Measurements from ENCODE around the gene NFE2. TPM values are rescaled to one million over a fixed set of nuclear protein-coding genes. Genes with fewer than 3 reads are reported as not detected.
A peak's percentile ranks its signal among the peaks of the same experiment; 100 is the strongest.

NFE2 gene
- total and polyA plus RNA-seq, 4 experiments from 2014 or later, result 0.25 TPM; not detected in 3

GRCh38 chr12:54262403-54262925, 38.4 kb downstream of the NFE2 start:
- H3K27ac Mint-ChIP-seq, result no peak overlapping the region

GRCh38 chr12:54261815-54262402, 38.9 kb downstream of the NFE2 start:
- Mint-ChIP-seq H3K9me3 (no peaks in the 10 kb centered on the region), H3K4me3 (no peak overlapping the region), H3K27me3 (no peaks in the 10 kb centered on the region), H3K36me3 (peaks cover 7 to 8% of the 10 kb centered on the region in 2 donors), H3K4me1 (peaks cover 8 to 26% (median 16%) of the 10 kb centered on the region in 4 donors), H3K27ac (no peak overlapping the region)
- Histone ChIP-seq H3K27me3 (ENCODE audit: insufficient read depth, low read length) (no peaks in the 10 kb centered on the region), H3K27ac (ENCODE audit: low read depth, low read length) (no peak overlapping the region), H3K36me3 (ENCODE audit: insufficient read depth, low read length) (peaks cover 9% of the 10 kb centered on the region), H3K4me3 (ENCODE audit: low read length in 2 of 2) (no peak overlapping the region), H3K9me3 (ENCODE audit: control insufficient read depth in 1 of 2, low read length in 2 of 2) (no peaks in the 10 kb centered on the region), H3K4me1 (ENCODE audit: insufficient read depth, low read length) (peaks cover 22% of the 10 kb centered on the region)
- intact Hi-C loops (cut with micrococcal nuclease), result no loop called here
- POLR2A ChIA-PET (ENCODE audit: partially characterized antibody), result no interaction called here
- CTCF ChIA-PET (ENCODE audit: partially characterized antibody), result interaction anchor here (2.9 kb wide), 1 partner anchor 63 kb away, joined by 8 read pairs; the partner anchor contains the start of gene COPZ1
- DNase-seq, result no peak

More at GRCh38 chr12:54262403-54262925, 38.4 kb downstream of the NFE2 start:
- H3K36me3 ChIP-seq (ENCODE audit: insufficient read depth, low read length), result peaks cover 3% of the 10 kb centered on the region
- no peak overlapping the region for H3K4me3 Mint-ChIP-seq
- H3K36me3 Mint-ChIP-seq, result peaks cover 2 to 4% of the 10 kb centered on the region in 2 donors
- ChIA-PET CTCF (ENCODE audit: partially characterized antibody) (interaction anchor here (2.9 to 6.4 kb wide), 2 partner anchors 11 to 62 kb away, joined by 8 to 51 read pairs; partner anchors contain the start of gene COPZ1), POLR2A (ENCODE audit: partially characterized antibody) (interaction anchor here (0.8 kb wide), 1 partner anchor 24 kb away, joined by 3 read pairs; no protein-coding TSS in a partner anchor)
- no peak overlapping the region for H3K27ac ChIP-seq (ENCODE audit: low read depth, low read length)
- intact Hi-C loops (cut with micrococcal nuclease), result no loop called here
- no peak for DNase-seq
- no peaks in the 10 kb centered on the region for H3K27me3 ChIP-seq (ENCODE audit: insufficient read depth, low read length)
- peaks cover 8 to 26% (median 16%) of the 10 kb centered on the region in 4 donors for H3K4me1 Mint-ChIP-seq
- no peaks in the 10 kb centered on the region for H3K9me3 Mint-ChIP-seq
- H3K27me3 Mint-ChIP-seq, result no peaks in the 10 kb centered on the region
- H3K4me3 ChIP-seq (ENCODE audit: low read length in 2 of 2), result no peak overlapping the region
- no peaks in the 10 kb centered on the region for H3K9me3 ChIP-seq (ENCODE audit: control insufficient read depth in 1 of 2, low read length in 2 of 2)
- H3K4me1 ChIP-seq (ENCODE audit: insufficient read depth, low read length), result peaks cover 22% of the 10 kb centered on the region

- intact Hi-C loops (cut with micrococcal nuclease), result loop anchor here (5.0 kb wide), 1 partner anchor 33 kb away; no protein-coding TSS in a partner anchor
- no peak overlapping the region for H3K4me3 ChIP-seq (ENCODE audit: low read length in 2 of 2)
- Mint-ChIP-seq H3K27ac (peak overlapping the region in 4 of 7 donors; percentile 28 to 57 (median 46)), H3K36me3 (peaks cover 21 to 25% of the 10 kb centered on the region in 2 donors), H3K9me3 (no peaks in the 10 kb centered on the region), H3K4me1 (peaks cover 11 to 26% (median 16%) of the 10 kb centered on the region in 4 donors), H3K4me3 (peak overlapping the region in 1 of 8 donors; percentile 51), H3K27me3 (no peaks in the 10 kb centered on the region)
- H3K4me1 ChIP-seq (ENCODE audit: insufficient read depth, low read length), result peaks cover 22% of the 10 kb centered on the region
- H3K9me3 ChIP-seq (ENCODE audit: control insufficient read depth in 1 of 2, low read length in 2 of 2), result no peaks in the 10 kb centered on the region
- ChIA-PET CTCF (ENCODE audit: partially characterized antibody) (interaction anchor here (0.8 to 1.8 kb wide), 5 partner anchors 33 to 120 kb away, joined by 3 to 5 read pairs (median 4); no protein-coding TSS in a partner anchor), POLR2A (ENCODE audit: partially characterized antibody) (interaction anchor here (0.6 to 2.2 kb wide), 3 partner anchors 15 to 22 kb away, joined by 3 to 13 read pairs (median 4); partner anchors contain the start of genes CBX5 and HNRNPA1)
- peak in 4 of 5 donors; percentile 17 to 53 (median 40) for DNase-seq
- no peaks in the 10 kb centered on the region for H3K27me3 ChIP-seq (ENCODE audit: insufficient read depth, low read length)
- no peak overlapping the region for H3K27ac ChIP-seq (ENCODE audit: low read depth, low read length)
- H3K36me3 ChIP-seq (ENCODE audit: insufficient read depth, low read length), result peaks cover 19% of the 10 kb centered on the region
Measured at GRCh38 chr12:54259194-54260011, 41.4 kb downstream of the NFE2 start.

GRCh38 chr12:54258201-54258681, 42.6 kb downstream of the NFE2 start:
- Histone ChIP-seq H3K27ac (ENCODE audit: low read depth, low read length) (no peak overlapping the region), H3K9me3 (ENCODE audit: control insufficient read depth in 1 of 2, low read length in 2 of 2) (no peaks in the 10 kb centered on the region), H3K36me3 (ENCODE audit: insufficient read depth, low read length) (peaks cover 19% of the 10 kb centered on the region), H3K4me3 (ENCODE audit: low read length in 2 of 2) (no peak overlapping the region), H3K4me1 (ENCODE audit: insufficient read depth, low read length) (peaks cover 22% of the 10 kb centered on the region), H3K27me3 (ENCODE audit: insufficient read depth, low read length) (no peaks in the 10 kb centered on the region)
- Mint-ChIP-seq H3K27ac (no peak overlapping the region), H3K9me3 (no peaks in the 10 kb centered on the region), H3K27me3 (no peaks in the 10 kb centered on the region), H3K4me3 (no peak overlapping the region), H3K4me1 (peaks cover 10 to 26% (median 15%) of the 10 kb centered on the region in 4 donors), H3K36me3 (peaks cover 21 to 25% of the 10 kb centered on the region in 2 donors)
- intact Hi-C loops (cut with micrococcal nuclease), result loop anchor here (5.0 kb wide), 1 partner anchor 34 kb away; no protein-coding TSS in a partner anchor
- no peak for DNase-seq
- POLR2A ChIA-PET (ENCODE audit: partially characterized antibody), result interaction anchor here (1.2 to 2.2 kb wide), 2 partner anchors 22 to 23 kb away, joined by 4 to 13 read pairs; partner anchors contain the start of genes CBX5 and HNRNPA1
- CTCF ChIA-PET (ENCODE audit: partially characterized antibody), result interaction anchor here (0.8 to 1.8 kb wide), 3 partner anchors 35 to 121 kb away, joined by 3 to 5 read pairs (median 4); no protein-coding TSS in a partner anchor

GRCh38 chr12:54257332-54257731, 43.5 kb downstream of the NFE2 start:
- ChIA-PET POLR2A (ENCODE audit: partially characterized antibody) (no interaction called here), CTCF (ENCODE audit: partially characterized antibody) (no interaction called here)
- Mint-ChIP-seq H3K4me1 (peaks cover 10 to 26% (median 16%) of the 10 kb centered on the region in 4 donors), H3K4me3 (no peak overlapping the region), H3K27ac (peak overlapping the region in 1 of 7 donors; percentile 35), H3K36me3 (peaks cover 21 to 28% of the 10 kb centered on the region in 2 donors), H3K27me3 (no peaks in the 10 kb centered on the region), H3K9me3 (no peaks in the 10 kb centered on the region)
- Histone ChIP-seq H3K36me3 (ENCODE audit: insufficient read depth, low read length) (peaks cover 19% of the 10 kb centered on the region), H3K4me1 (ENCODE audit: insufficient read depth, low read length) (peaks cover 22% of the 10 kb centered on the region), H3K27ac (ENCODE audit: low read depth, low read length) (no peak overlapping the region), H3K9me3 (ENCODE audit: control insufficient read depth in 1 of 2, low read length in 2 of 2) (no peaks in the 10 kb centered on the region), H3K27me3 (ENCODE audit: insufficient read depth, low read length) (no peaks in the 10 kb centered on the region), H3K4me3 (ENCODE audit: low read length in 2 of 2) (no peak overlapping the region)
- no peak for DNase-seq
- intact Hi-C loops (cut with micrococcal nuclease), result loop anchor here (5.0 kb wide), 1 partner anchor 35 kb away; no protein-coding TSS in a partner anchor

GRCh38 chr12:54253240-54253639, 47.6 kb downstream of the NFE2 start:
- Histone ChIP-seq H3K4me1 (ENCODE audit: insufficient read depth, low read length) (peaks cover 1% of the 10 kb centered on the region), H3K27me3 (ENCODE audit: insufficient read depth, low read length) (no peaks in the 10 kb centered on the region), H3K27ac (ENCODE audit: low read depth, low read length) (no peak overlapping the region), H3K9me3 (ENCODE audit: control insufficient read depth in 1 of 2, low read length in 2 of 2) (no peaks in the 10 kb centered on the region), H3K36me3 (ENCODE audit: insufficient read depth, low read length) (peaks cover 23% of the 10 kb centered on the region), H3K4me3 (ENCODE audit: low read length in 2 of 2) (no peak overlapping the region)
- H3K27ac Mint-ChIP-seq, result no peak overlapping the region
- intact Hi-C loops (cut with micrococcal nuclease), result no loop called here
- ChIA-PET CTCF (ENCODE audit: partially characterized antibody) (interaction anchor here (1.1 to 6.1 kb wide), 11 partner anchors 12 to 127 kb away, joined by 3 to 75 read pairs (median 33); no protein-coding TSS in a partner anchor), POLR2A (ENCODE audit: partially characterized antibody) (interaction anchor here (3.1 kb wide), 1 partner anchor 27 kb away, joined by 13 read pairs; the partner anchor contains the start of genes CBX5 and HNRNPA1)
- DNase-seq, result no peak
- peaks cover 5 to 14% (median 10%) of the 10 kb centered on the region in 4 donors for H3K4me1 Mint-ChIP-seq
- no peaks in the 10 kb centered on the region for H3K9me3 Mint-ChIP-seq
- no peak overlapping the region for H3K4me3 Mint-ChIP-seq
- no peaks in the 10 kb centered on the region for H3K27me3 Mint-ChIP-seq
- peaks cover 43 to 44% of the 10 kb centered on the region in 2 donors for H3K36me3 Mint-ChIP-seq
